HCT116 (cell line): ENCODE data around the gene KPNB1. TPM values are rescaled to one million over a fixed set of nuclear protein-coding genes. Genes with fewer than 3 reads are reported as not detected.

ENCODE experiments used
- ATAC-seq: fragments of 200-7000 bp; cut with Tn5 transposase; 2 replicates; pipeline ENCODE4 v1.9.1; 2020; ENCODE audit warnings: mild to moderate bottlenecking, moderate library complexity
- BruUV-seq: library from RNA; stranded (reverse); fragments of 400-500 nt; replicated peaks from 2 replicates; lab custom pipeline; 2021; lab: Mats Ljungman, UMichigan
- CTCF ChIA-PET: fragments of 300-600 bp; sonication (Branson Sonifier 250); formaldehyde crosslinking; loops from one replicate; lab custom pipeline; 2021; ENCODE audit warnings: antibody characterized with exemption; lab: Charles Lee
- POLR2A ChIA-PET: fragments of 300-600, 350-600 bp; sonication (Branson Sonifier 250); formaldehyde crosslinking; loops from one replicate; lab custom pipeline; 2021; ENCODE audit warnings: antibody characterized with exemption; lab: Charles Lee
- RAD21 ChIA-PET, 2 experiments: fragments of 300-600 bp; sonication (Branson Sonifier 250); formaldehyde crosslinking; loops; one replicate each; lab custom pipeline; 2023; ENCODE audit warnings: low total read pairs in 2 of 2; ENCODE audit not compliant: uncharacterized antibody in 2 of 2, unreplicated experiment in 2 of 2, low non-redundant PET in 1 of 2; lab: Charles Lee
- DNase-seq: peaks from one replicate; pipeline ENCODE4 v3.0.0-alpha.2; 2010; ENCODE audit warnings: low read depth, low spot score
- H2AFZ ChIP-seq: fragments of 200-600 bp; shearing (Covaris generic), sonication (generic); 2 replicates; pipeline ENCODE4 v1.6.1; 2017; ENCODE audit warnings: low read depth, mixed run types, mixed read lengths, antibody characterized with exemption, low read length; ENCODE audit not compliant: poor library complexity, severe bottlenecking
- H3K27ac ChIP-seq: 2 replicates; pipeline ENCODE4 v1.5.1; 2012; ENCODE audit warnings: low read depth, low read length
- H3K27me3 ChIP-seq: fragments of 200-600 bp; sonication (generic); 2 replicates; pipeline ENCODE4 v1.6.1; 2016; ENCODE audit warnings: mixed run types, low read length, mixed read lengths; ENCODE audit not compliant: insufficient read depth
- H3K36me3 ChIP-seq, 2 experiments: fragments of 200-500 bp in 1 of 2; fragments of 200-600 bp in 1 of 2; sonication (Bioruptor generic) in 1 of 2; sonication (generic) in 1 of 2; 2 replicates each; pipeline versions ENCODE4 v1.5.1 to v1.6.1; 2014 to 2016; ENCODE audit warnings: low read length in 2 of 2, inconsistent platforms in 1 of 2, mixed read lengths in 1 of 2, mixed run types in 1 of 2; ENCODE audit not compliant: insufficient read depth in 2 of 2, control insufficient read depth in 1 of 2
- H3K4me1 ChIP-seq, 2 experiments: fragments of 200-600 bp in 1 of 2; sonication (generic) in 1 of 2; 2 replicates each; pipeline versions ENCODE4 v1.5.1 to v1.6.1; 2012 to 2017; ENCODE audit warnings: low read length in 2 of 2, inconsistent platforms in 1 of 2, mild to moderate bottlenecking in 1 of 2, mixed read lengths in 1 of 2, mixed run types in 1 of 2, moderate library complexity in 1 of 2; ENCODE audit not compliant: insufficient read depth in 2 of 2, control insufficient read depth in 1 of 2
- H3K4me2 ChIP-seq: fragments of 200-600 bp; sonication (generic); 2 replicates; pipeline ENCODE4 v1.6.1; 2017; ENCODE audit warnings: mixed run types, low read length, mixed read lengths
- H3K4me3 ChIP-seq, 2 experiments: fragments of 200-600 bp in 1 of 2; sonication (generic) in 1 of 2; replicated peaks in 1 of 2; 2 replicates each; pipeline ENCODE4 v1.5.1; 2011 to 2016; ENCODE audit warnings: low read length in 2 of 2, control low read depth in 1 of 2, low read depth in 1 of 2, mild to moderate bottlenecking in 1 of 2, mixed read lengths in 1 of 2, mixed run types in 1 of 2
- H3K79me2 ChIP-seq: fragments of 200-600 bp; sonication (generic); 2 replicates; pipeline ENCODE4 v1.6.1; 2017; ENCODE audit warnings: mild to moderate bottlenecking, mixed run types, low read length, moderate library complexity, mixed read lengths; ENCODE audit not compliant: insufficient read depth
- H3K9ac ChIP-seq: fragments of 200-600 bp; sonication (generic); 2 replicates; pipeline ENCODE4 v1.6.1; 2016; ENCODE audit warnings: low read length, mixed read lengths
- H3K9me2 ChIP-seq: fragments of 200-600 bp; sonication (generic), shearing (Covaris generic); 2 replicates; pipeline ENCODE4 v1.6.1; 2017; ENCODE audit warnings: mixed run types, mild to moderate bottlenecking, moderate library complexity; ENCODE audit not compliant: insufficient read depth
- H3K9me3 ChIP-seq, 2 experiments: fragments of 200-500 bp in 1 of 2; fragments of 200-600 bp in 1 of 2; sonication (Bioruptor generic) in 1 of 2; sonication (generic) in 1 of 2; 2 replicates each; pipeline ENCODE4 v1.6.1; 2014 to 2017; ENCODE audit warnings: low read length in 2 of 2, mixed read lengths in 2 of 2, inconsistent platforms in 1 of 2, low read depth in 1 of 2, mild to moderate bottlenecking in 1 of 2, mixed run types in 1 of 2, moderate library complexity in 1 of 2; ENCODE audit not compliant: control insufficient read depth in 1 of 2, insufficient read depth in 1 of 2
- H4K20me1 ChIP-seq: fragments of 200-600 bp; sonication (generic), shearing (Covaris generic); 2 replicates; pipeline ENCODE4 v1.6.1; 2017; ENCODE audit warnings: mixed run types, mild to moderate bottlenecking, moderate library complexity; ENCODE audit not compliant: insufficient read depth
- CEBPB ChIP-seq: IDR thresholded peaks from 2 replicates; pipeline ENCODE4 v1.6.1; 2012; ENCODE audit warnings: low read depth
- CTCF ChIP-seq, 3 experiments: fragments of 200-600 bp in 1 of 3; sonication (generic) in 1 of 3; IDR thresholded peaks in 2 of 3; conservative IDR thresholded peaks in 1 of 3; 2 replicates each; pipeline ENCODE4 v1.5.1; 2012 to 2017; ENCODE audit warnings: low read depth in 2 of 3, low read length in 2 of 3, antibody characterized with exemption in 1 of 3, borderline replicate concordance in 1 of 3, control low read depth in 1 of 3, mild to moderate bottlenecking in 1 of 3, mixed read lengths in 1 of 3, mixed run types in 1 of 3, moderate library complexity in 1 of 3; ENCODE audit not compliant: insufficient read depth in 1 of 3
- EGR1 ChIP-seq: IDR thresholded peaks from 2 replicates; pipeline ENCODE4 v1.6.1; 2012; ENCODE audit warnings: low read depth
- MAX ChIP-seq: IDR thresholded peaks from 2 replicates; pipeline ENCODE4 v1.6.1; 2012
- POLR2A ChIP-seq: IDR thresholded peaks from 2 replicates; pipeline ENCODE4 v1.7.0; 2011; ENCODE audit warnings: borderline replicate concordance; ENCODE audit not compliant: insufficient read depth, insufficient read length; ENCODE audit errors: extremely low read depth
- POLR2AphosphoS5 ChIP-seq: IDR thresholded peaks from 2 replicates; pipeline ENCODE4 v1.6.1; 2011; ENCODE audit warnings: mild to moderate bottlenecking, low read depth, low read length, moderate library complexity
- REST ChIP-seq: IDR thresholded peaks from 2 replicates; pipeline ENCODE4 v1.6.1; 2012; ENCODE audit warnings: low read depth
- SIN3A ChIP-seq: IDR thresholded peaks from 2 replicates; pipeline ENCODE4 v1.6.1; 2012; ENCODE audit warnings: low read depth
- SP1 ChIP-seq: IDR thresholded peaks from 2 replicates; pipeline ENCODE4 v1.6.1; 2012; ENCODE audit warnings: low read depth
- YY1 ChIP-seq: IDR thresholded peaks from 2 replicates; pipeline ENCODE4 v1.6.1; 2011; ENCODE audit warnings: low read length, low read depth, moderate library complexity, mild to moderate bottlenecking; ENCODE audit not compliant: insufficient replicate concordance; ENCODE audit errors: extremely low read depth
- ZNF274 ChIP-seq: fragments of 200-500 bp; sonication (Bioruptor generic); IDR thresholded peaks from 2 replicates; pipeline ENCODE4 v1.6.1; 2014; ENCODE audit warnings: mild to moderate bottlenecking, low read depth, low read length, inconsistent platforms
- intact Hi-C: fragments of 100-400 bp; cut with micrococcal nuclease; formaldehyde crosslinking; loops from 2 replicates; pipeline ENCODE4 v1.10.0; 2022
- total RNA-seq: library from RNA; stranded (reverse); gene quantifications from one replicate; pipeline ENCODE4 v1.2.1, GENCODE V29; 2021; ENCODE audit not compliant: unreplicated experiment

Gene KPNB1
- total RNA-seq, 1 experiment from 2014 or later = 526 TPM

GRCh38 chr17:47643116-47643515, 6.6 kb upstream of the KPNB1 start:
- H3K4me2 ChIP-seq = no peak overlapping the region
- ATAC-seq = no peak
- POLR2A ChIA-PET = no interaction called here
- no peaks in the 10 kb centered on the region for H3K9me2 ChIP-seq
- DNase-seq = no peak
- no TSS peak for BruUV-seq
- TF ChIP-seq POLR2AphosphoS5 = no peak
- TF ChIP-seq SP1 = no peak
- no peak for TF ChIP-seq CEBPB
- no peak for TF ChIP-seq YY1
- TF ChIP-seq, all 23 proteins: peak for 0
- no peak overlapping the region for H3K9ac ChIP-seq
- H4K20me1 ChIP-seq = no peaks in the 10 kb centered on the region
- H3K79me2 ChIP-seq = 0 out of 2 replicates have a peak, but pooled peaks cover 1% of the 10 kb centered on the region
- ChIA-PET CTCF (no interaction called here), RAD21 (no interaction called here)
- no peaks in the 10 kb centered on the region for H3K27me3 ChIP-seq
- intact Hi-C loops = no loop called here
- H3K36me3 ChIP-seq = no peaks in the 10 kb centered on the region
- H3K9me3 ChIP-seq = no peaks in the 10 kb centered on the region
- H3K4me3 ChIP-seq = no peak overlapping the region
- H2AFZ ChIP-seq = no peak overlapping the region
- H3K27ac ChIP-seq = no peak overlapping the region
- H3K4me1 ChIP-seq = no peaks in the 10 kb centered on the region

GRCh38 chr17:47644324-47644723, 5.4 kb upstream of the KPNB1 start:
- ATAC-seq = no peak
- DNase-seq = no peak
- Histone ChIP-seq H3K9me3 (no peaks in the 10 kb centered on the region), H3K27ac (no peak overlapping the region), H3K79me2 (peaks cover 10% of the 10 kb centered on the region), H4K20me1 (no peaks in the 10 kb centered on the region), H3K4me1 (peaks cover 6 to 12% of the 10 kb centered on the region in 2 experiments; a peak in 3 of 4 replicates), H3K9ac (no peak overlapping the region), H3K9me2 (no peaks in the 10 kb centered on the region), H3K4me2 (no peak overlapping the region), H3K36me3 (no peaks in the 10 kb centered on the region), H2AFZ (no peak overlapping the region), H3K27me3 (no peaks in the 10 kb centered on the region), H3K4me3 (no peak overlapping the region)
- intact Hi-C loops = no loop called here
- ChIA-PET CTCF (interaction anchor here (0.9 kb wide), 1 partner anchor 26 kb away, joined by 3 read pairs; no protein-coding TSS in a partner anchor), POLR2A (interaction anchor here (1.0 kb wide), 1 partner anchor 10 kb away, joined by 4 read pairs; no protein-coding TSS in a partner anchor), RAD21 (no interaction called here)
- BruUV-seq = no TSS peak
- TF ChIP-seq REST (no peak), POLR2A (no peak), CEBPB (no peak), SP1 (no peak), YY1 (no peak), EGR1 (no peak), SIN3A (no peak), CTCF (IDR thresholded peaks at IDR 0.05 in 2 of 3, conservative IDR thresholded peaks at IDR 0.05 in 1 of 3; ENCODE audit: borderline replicate concordance in 1 of 3, insufficient read depth in 1 of 3, low read depth in 2 of 3, low read length in 2 of 3) (no peak), MAX (no peak), ZNF274 (no peak)
